Measurements from ENCODE around the gene CYLD.

The CYLD gene

DNA sequence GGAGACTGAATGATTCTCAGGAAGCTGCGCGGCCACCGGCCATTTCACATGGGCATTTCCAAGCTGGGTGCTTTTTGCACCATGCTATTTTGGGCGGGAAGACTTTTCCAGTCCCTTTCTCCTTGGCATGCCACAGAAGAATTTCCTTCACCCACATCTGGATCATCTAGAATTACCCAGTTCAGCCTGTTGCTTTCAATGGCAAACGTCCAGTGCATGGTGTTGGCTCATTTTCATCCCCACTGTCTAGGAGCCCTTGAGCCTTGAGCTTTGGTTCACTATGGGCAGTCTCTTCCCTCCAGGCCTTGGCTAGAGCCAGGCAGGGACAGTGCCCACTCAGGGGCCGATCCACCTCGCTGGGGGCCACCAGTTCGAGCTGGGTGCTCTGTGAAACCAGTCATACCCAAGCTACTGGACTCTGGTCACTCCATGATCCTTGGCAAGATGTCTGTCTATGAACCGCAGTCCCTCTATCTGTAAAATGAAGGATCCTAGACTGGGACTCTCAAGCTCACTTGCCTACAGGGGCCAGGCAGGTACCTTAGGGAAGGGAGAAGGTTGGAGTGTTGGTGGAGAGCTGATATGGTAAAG lies 71.1 kb downstream of the CYLD start:
- peaks cover 14 to 24% of the 10 kb centered on the region in 2 donors for H3K27me3 Mint-ChIP-seq
- H3K4me1 Mint-ChIP-seq (ENCODE audit: low read depth in 2 of 2): no peaks in the 10 kb centered on the region
- H3K27ac Mint-ChIP-seq: no peak overlapping the region
- H3K9me3 Mint-ChIP-seq: no peaks in the 10 kb centered on the region
- no peak for DNase-seq
- H3K4me3 Mint-ChIP-seq: no peak overlapping the region
- ATAC-seq (replicated peaks): no peak
- peaks cover 3% of the 10 kb centered on the region for H3K36me3 Mint-ChIP-seq (ENCODE audit: insufficient read depth)

DNA sequence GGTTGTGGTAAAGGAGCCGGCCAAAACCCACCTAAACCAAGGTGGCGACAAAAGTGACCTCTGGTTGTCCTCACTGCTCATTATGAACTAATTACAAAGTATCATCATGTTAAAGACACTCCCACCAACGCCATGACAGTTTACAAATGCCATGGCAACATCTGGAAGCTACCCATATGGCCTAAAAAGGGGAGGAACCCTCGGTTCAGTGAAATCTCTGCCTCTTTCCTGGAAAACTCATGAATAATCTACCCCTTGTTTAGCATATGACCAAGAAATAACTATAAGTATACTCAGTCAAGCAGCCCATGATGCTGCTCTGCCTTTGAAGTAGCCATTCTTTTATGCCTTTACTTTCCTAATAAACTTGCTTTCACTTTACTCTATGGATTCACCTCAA lies 72.2 kb downstream of the CYLD start:
- H3K4me1 Mint-ChIP-seq (ENCODE audit: low read depth in 2 of 2): no peaks in the 10 kb centered on the region
- no peak overlapping the region for H3K27ac Mint-ChIP-seq
- no peak overlapping the region for H3K4me3 Mint-ChIP-seq
- peaks cover 11 to 31% of the 10 kb centered on the region in 2 donors for H3K27me3 Mint-ChIP-seq
- no peaks in the 10 kb centered on the region for H3K9me3 Mint-ChIP-seq
- DNase-seq: no peak
- peaks cover 3% of the 10 kb centered on the region for H3K36me3 Mint-ChIP-seq (ENCODE audit: insufficient read depth)
- ATAC-seq (replicated peaks): no peak

DNA sequence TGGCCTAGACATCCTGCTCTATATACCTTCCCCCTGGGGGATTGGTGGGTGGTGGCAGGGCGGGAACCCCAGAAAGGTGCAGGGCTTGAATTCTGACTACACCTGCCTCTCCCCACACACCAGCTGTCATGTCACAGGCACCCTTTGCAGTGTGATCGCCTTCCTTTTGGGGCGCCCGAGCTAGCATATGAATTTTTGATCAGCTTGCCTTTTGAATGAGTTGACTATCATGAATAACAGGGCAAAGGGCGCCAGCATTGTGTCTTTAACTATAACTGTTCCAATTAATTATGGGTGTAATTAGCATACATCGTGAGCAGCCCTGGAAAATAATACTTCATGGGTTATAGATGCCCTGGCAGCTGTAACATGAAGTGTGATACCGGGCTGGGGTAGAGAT lies 72.7 kb downstream of the CYLD start:
- ATAC-seq (replicated peaks) (no peak), DNase-seq (no peak)
- no peaks in the 10 kb centered on the region for H3K4me1 Mint-ChIP-seq (ENCODE audit: low read depth in 2 of 2)
- H3K36me3 Mint-ChIP-seq (ENCODE audit: insufficient read depth): no peaks in the 10 kb centered on the region
- H3K9me3 Mint-ChIP-seq: no peaks in the 10 kb centered on the region
- H3K4me3 Mint-ChIP-seq: no peak overlapping the region
- no peak overlapping the region for H3K27ac Mint-ChIP-seq
- peaks cover 13 to 31% of the 10 kb centered on the region in 2 donors for H3K27me3 Mint-ChIP-seq

DNA sequence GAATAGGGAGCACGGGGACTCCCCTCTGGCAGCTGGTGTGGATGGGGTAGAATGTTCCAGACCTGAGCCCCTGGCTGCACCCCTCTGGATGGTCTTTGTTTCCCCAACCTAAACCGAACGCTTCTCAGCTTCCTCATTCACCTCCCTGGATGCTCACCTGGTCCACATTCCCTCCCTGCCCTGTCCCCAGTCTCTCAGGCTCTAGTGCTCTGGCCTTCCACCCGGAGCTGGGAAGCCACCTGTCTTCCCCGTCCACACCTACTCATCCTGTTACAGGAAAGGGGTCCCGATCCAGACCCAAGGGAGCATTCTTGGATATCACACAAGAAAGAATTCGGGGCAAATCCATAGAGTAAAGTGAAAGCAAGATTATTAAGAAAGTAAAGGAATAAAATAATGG lies 73.5 kb downstream of the CYLD start:
- no peaks in the 10 kb centered on the region for H3K9me3 Mint-ChIP-seq
- no peak overlapping the region for H3K4me3 Mint-ChIP-seq
- DNase-seq: no peak
- H3K27ac Mint-ChIP-seq: no peak overlapping the region
- H3K36me3 Mint-ChIP-seq (ENCODE audit: insufficient read depth): no peaks in the 10 kb centered on the region
- peaks cover 17 to 31% of the 10 kb centered on the region in 2 donors for H3K27me3 Mint-ChIP-seq
- H3K4me1 Mint-ChIP-seq (ENCODE audit: low read depth in 2 of 2): no peaks in the 10 kb centered on the region
- no peak for ATAC-seq (replicated peaks)

DNA sequence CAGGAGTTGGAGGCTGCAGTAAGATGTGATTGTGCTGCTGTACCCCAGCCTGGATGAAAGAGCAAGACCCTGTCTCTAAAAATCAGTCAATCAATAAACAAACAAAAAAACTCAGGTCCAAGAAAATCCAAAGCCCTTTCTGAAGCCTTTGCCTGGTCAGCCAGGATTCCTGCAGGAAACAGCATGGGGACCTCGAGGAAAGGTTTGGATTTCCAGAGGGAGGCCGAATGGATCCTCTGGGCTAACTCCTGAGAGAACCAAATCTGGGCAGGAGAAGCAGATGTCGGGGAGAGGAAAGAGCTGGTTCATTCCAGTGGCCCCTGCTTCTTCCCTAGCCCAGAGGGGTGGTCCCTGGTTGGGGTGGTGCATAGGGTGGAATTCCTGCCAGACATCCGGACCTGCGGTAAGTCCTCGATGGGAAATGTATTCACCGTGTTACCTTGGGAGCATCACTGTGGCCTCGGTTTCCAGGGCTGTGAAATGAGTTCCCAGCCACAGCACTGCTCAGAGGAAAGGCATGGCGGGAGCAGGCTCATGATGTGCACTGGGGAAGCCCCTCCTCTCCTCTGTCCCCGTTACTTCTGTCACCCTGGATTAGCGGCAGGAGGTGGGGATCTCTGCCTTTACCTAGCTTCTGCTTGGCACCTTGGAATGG lies 75.1 kb downstream of the CYLD start:
- ATAC-seq (replicated peaks) (no peak), DNase-seq (no peak)
- H3K4me3 Mint-ChIP-seq: no peak overlapping the region
- H3K9me3 Mint-ChIP-seq: no peaks in the 10 kb centered on the region
- no peaks in the 10 kb centered on the region for H3K36me3 Mint-ChIP-seq (ENCODE audit: insufficient read depth)
- no peak overlapping the region for H3K27ac Mint-ChIP-seq
- H3K4me1 Mint-ChIP-seq (ENCODE audit: low read depth in 2 of 2): no peaks in the 10 kb centered on the region
- H3K27me3 Mint-ChIP-seq: peaks cover 17 to 31% of the 10 kb centered on the region in 2 donors

DNA sequence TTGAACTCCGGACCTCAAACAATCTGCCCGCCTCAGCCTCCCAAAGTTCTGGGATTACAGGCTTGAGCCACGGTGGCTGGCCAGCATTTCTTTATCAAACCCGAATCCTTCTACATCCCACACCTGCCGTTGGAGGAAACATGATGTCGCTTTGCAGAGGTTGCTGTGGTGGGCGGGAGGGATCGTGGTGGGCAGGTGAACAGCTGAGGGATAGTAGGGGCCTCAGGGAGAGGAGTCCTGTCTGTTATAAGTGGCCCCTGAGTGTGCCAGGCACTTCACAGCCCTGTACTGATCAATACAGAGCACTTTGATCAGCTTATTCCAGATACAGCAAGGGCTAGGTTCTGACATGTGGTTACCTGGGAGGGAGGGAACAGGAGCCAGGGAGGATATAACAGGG lies 76.5 kb downstream of the CYLD start:
- no peaks in the 10 kb centered on the region for H3K4me1 Mint-ChIP-seq (ENCODE audit: low read depth in 2 of 2)
- H3K4me3 Mint-ChIP-seq: no peak overlapping the region
- H3K36me3 Mint-ChIP-seq (ENCODE audit: insufficient read depth): no peaks in the 10 kb centered on the region
- H3K27ac Mint-ChIP-seq: peak overlapping the region in 1 of 2 donors; percentile 39
- peaks cover 17 to 40% of the 10 kb centered on the region in 2 donors for H3K27me3 Mint-ChIP-seq
- H3K9me3 Mint-ChIP-seq: no peaks in the 10 kb centered on the region
- ATAC-seq (replicated peaks): no peak
- DNase-seq: no peak

DNA sequence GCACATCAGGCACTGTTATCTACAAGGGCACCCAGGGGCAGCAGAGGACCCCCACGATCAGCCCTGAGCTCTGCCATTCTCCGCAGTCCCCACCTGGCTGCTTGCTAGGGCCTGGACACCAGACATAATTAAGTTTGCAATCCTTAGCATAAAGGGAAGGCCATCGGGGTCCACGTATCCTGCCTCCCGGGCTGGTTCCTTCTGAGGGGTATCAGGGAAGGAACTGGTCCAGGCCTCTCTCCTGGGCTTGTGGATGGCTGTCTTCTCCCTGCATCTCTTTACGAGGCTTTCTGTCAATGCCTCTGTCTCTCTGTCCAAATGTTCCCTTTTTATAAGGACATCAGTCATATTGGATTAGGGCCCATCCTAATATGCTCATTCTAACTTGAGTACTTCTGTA lies 77.8 kb downstream of the CYLD start:
- no peak overlapping the region for H3K4me3 Mint-ChIP-seq
- DNase-seq: no peak

DNA sequence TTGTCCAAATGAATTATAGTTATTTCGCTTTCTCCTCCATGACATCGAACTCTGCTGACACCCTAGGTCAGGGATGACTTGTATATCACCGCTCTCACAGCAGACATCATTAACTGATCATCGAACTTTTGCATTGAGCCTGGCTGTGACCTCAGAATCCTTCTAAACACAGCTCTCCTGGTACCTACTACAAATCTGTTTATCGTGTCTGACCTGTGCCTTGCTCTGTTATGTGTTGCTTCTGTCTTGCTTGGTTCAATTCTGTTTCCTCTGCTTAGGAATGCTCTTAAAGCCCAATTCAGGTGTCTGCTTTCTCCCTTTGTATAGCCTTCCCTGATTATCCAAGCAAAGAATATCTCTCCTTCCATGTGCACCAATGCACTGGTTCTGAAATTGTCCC lies 78.3 kb downstream of the CYLD start:
- Mint-ChIP-seq H3K9me3 (no peaks in the 10 kb centered on the region), H3K36me3 (ENCODE audit: insufficient read depth) (no peaks in the 10 kb centered on the region), H3K4me1 (ENCODE audit: low read depth in 2 of 2) (no peaks in the 10 kb centered on the region), H3K27ac (no peak overlapping the region), H3K4me3 (no peak overlapping the region), H3K27me3 (peaks cover 28 to 52% of the 10 kb centered on the region in 2 donors)
- ATAC-seq (replicated peaks) (no peak), DNase-seq (no peak)

More for the DNA sequence above, 77.8 kb downstream of the CYLD start:
- no peak for ATAC-seq (replicated peaks)
- no peak overlapping the region for H3K27ac Mint-ChIP-seq
- H3K4me1 Mint-ChIP-seq (ENCODE audit: low read depth in 2 of 2): no peaks in the 10 kb centered on the region
- no peaks in the 10 kb centered on the region for H3K9me3 Mint-ChIP-seq
- H3K27me3 Mint-ChIP-seq: peaks cover 27 to 48% of the 10 kb centered on the region in 2 donors
- no peaks in the 10 kb centered on the region for H3K36me3 Mint-ChIP-seq (ENCODE audit: insufficient read depth)

DNA sequence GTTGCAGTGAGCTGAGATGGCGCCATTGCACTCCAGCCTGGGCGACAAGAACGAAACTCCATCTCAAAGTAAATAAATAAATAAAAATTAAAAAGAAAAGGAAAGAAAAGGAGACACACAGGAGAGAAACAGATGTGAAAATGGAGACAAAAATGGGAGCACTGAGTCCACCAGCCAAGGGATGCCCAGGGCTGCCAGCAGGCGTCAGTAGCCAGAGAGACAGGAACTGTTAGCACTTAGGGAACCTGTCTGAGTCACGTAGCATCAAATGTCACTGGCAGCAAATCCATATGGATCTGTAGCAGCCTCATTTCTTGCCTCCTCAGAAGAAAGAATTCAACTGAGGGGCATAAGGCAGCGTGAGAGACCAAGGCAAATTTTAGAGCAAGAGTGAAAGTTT lies 79.7 kb downstream of the CYLD start:
- H3K4me3 Mint-ChIP-seq: no peak overlapping the region
- no peaks in the 10 kb centered on the region for H3K4me1 Mint-ChIP-seq (ENCODE audit: low read depth in 2 of 2)
- H3K36me3 Mint-ChIP-seq (ENCODE audit: insufficient read depth): no peaks in the 10 kb centered on the region
- no peak for DNase-seq
- no peak overlapping the region for H3K27ac Mint-ChIP-seq
- H3K27me3 Mint-ChIP-seq: peaks cover 20 to 44% of the 10 kb centered on the region in 2 donors
- no peaks in the 10 kb centered on the region for H3K9me3 Mint-ChIP-seq
- no peak for ATAC-seq (replicated peaks)

DNA sequence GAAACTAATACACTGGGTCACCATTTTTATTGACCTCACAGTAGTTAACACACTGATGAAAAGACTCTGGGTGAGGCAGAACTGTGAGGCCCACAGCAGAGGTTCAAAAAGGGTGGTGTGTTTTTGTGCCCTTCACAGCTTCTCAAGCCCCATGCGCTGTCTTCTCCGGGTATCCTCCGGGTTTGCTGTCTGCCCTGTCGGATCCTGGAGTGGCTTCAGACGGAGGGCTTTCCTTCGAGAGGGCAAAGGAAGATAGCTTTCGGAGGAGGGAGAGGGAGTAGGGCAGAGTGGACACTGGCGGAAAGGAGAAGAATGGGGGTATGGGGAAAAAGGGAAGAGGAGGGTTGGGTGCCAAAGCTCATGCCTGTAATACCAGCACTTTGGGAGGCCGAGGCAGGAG lies 80.8 kb downstream of the CYLD start:
- no peak for ATAC-seq (replicated peaks)
- DNase-seq: no peak
- H3K27me3 Mint-ChIP-seq: peaks cover 22 to 36% of the 10 kb centered on the region in 2 donors
- no peak overlapping the region for H3K27ac Mint-ChIP-seq
- no peaks in the 10 kb centered on the region for H3K9me3 Mint-ChIP-seq
- no peak overlapping the region for H3K4me3 Mint-ChIP-seq
- H3K4me1 Mint-ChIP-seq (ENCODE audit: low read depth in 2 of 2): no peaks in the 10 kb centered on the region
- H3K36me3 Mint-ChIP-seq (ENCODE audit: insufficient read depth): no peaks in the 10 kb centered on the region

DNA sequence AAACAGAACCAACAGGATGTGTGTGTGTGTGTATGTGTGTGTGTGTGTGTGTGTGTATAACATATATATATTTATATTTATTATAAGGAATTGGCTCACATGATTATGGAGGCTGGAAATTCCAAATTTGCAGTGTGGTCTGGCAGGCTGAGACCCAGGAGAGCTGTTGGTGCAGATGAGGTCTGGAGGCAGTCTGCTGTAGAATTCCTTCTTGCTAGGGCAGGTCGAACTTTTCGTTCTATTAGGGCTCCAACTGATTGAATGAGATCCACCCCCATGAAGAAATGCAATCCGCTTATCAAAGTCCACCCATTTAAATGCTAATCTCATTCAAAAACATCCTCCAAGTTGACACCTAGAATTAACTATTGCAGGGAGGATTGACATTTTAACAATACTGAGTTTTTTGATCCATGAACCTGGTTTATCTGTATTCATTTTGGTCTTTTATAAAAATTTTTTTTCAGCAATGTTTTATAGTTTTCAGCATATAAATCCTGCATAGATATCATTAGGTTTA lies 85.0 kb downstream of the CYLD start:
- DNase-seq (no peak), ATAC-seq (replicated peaks) (no peak)
- Mint-ChIP-seq H3K27ac (no peak overlapping the region), H3K27me3 (peaks cover 32 to 53% of the 10 kb centered on the region in 2 donors), H3K36me3 (ENCODE audit: insufficient read depth) (no peaks in the 10 kb centered on the region), H3K9me3 (peaks cover 0 to 6% of the 10 kb centered on the region in 2 donors), H3K4me1 (ENCODE audit: low read depth in 2 of 2) (peaks cover 0 to 1% of the 10 kb centered on the region in 2 donors), H3K4me3 (no peak overlapping the region)

DNA sequence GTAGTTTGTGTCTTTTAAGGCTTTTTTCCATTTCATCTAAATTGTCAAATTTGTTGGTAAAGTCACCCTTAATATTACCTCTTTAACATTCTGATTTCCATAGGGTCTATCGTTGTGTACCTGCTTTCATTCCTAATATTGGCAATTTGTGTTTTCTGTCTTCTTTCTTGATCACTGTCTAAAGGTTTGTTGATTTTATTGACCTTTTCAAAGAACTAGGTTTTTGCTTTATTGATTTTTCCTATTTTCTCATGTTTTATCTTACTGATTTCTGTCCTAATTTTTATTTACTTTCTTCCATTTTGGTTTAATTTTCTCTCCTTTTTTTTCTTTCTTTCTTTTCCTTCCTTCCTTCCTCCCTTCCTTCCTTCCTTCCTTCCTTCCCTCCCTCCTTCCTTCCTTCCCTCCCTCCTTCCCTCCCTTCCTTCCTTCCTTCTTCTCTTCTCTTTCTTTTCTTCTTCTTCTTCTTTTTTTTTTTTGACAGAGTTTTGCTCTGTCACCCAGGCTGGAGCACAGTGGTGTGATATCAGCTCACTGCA lies 86.3 kb downstream of the CYLD start:
- peak overlapping the region in 1 of 2 donors; percentile 10 for H3K27ac Mint-ChIP-seq
- H3K27me3 Mint-ChIP-seq: peaks cover 35 to 44% of the 10 kb centered on the region in 2 donors
- no peaks in the 10 kb centered on the region for H3K36me3 Mint-ChIP-seq (ENCODE audit: insufficient read depth)
- ATAC-seq (replicated peaks) (no peak), DNase-seq (no peak)
- H3K4me1 Mint-ChIP-seq (ENCODE audit: low read depth in 2 of 2): peaks cover 0 to 1% of the 10 kb centered on the region in 2 donors
- H3K4me3 Mint-ChIP-seq: no peak overlapping the region
- peaks cover 0 to 6% of the 10 kb centered on the region in 2 donors for H3K9me3 Mint-ChIP-seq

DNA sequence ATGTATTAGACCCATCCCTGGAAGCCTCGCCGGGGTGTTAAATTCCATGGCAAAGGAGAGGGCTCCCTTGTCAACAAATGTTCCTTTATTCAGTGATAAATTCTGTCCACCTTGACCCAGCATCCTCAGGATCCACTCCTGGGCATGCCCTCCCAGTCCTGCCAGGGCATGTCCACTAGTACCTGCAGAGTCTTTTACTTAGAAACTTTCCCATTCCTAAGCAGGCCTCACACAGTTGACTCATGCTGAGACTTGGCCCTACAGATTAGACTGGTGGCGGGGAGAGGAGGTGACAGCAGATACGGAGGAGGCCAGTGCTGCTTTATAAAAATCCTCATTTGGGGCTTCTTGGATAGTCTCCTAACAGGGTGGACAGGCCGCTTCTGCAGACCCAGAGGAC lies 88.8 kb downstream of the CYLD start:
- H3K9me3 Mint-ChIP-seq: peaks cover 0 to 6% of the 10 kb centered on the region in 2 donors
- no peak overlapping the region for H3K27ac Mint-ChIP-seq
- ATAC-seq (replicated peaks) (no peak), DNase-seq (no peak)
- no peaks in the 10 kb centered on the region for H3K36me3 Mint-ChIP-seq (ENCODE audit: insufficient read depth)
- H3K4me1 Mint-ChIP-seq (ENCODE audit: low read depth in 2 of 2): peaks cover 0 to 1% of the 10 kb centered on the region in 2 donors
- H3K27me3 Mint-ChIP-seq: peaks cover 45 to 50% of the 10 kb centered on the region in 2 donors
- no peak overlapping the region for H3K4me3 Mint-ChIP-seq

DNA sequence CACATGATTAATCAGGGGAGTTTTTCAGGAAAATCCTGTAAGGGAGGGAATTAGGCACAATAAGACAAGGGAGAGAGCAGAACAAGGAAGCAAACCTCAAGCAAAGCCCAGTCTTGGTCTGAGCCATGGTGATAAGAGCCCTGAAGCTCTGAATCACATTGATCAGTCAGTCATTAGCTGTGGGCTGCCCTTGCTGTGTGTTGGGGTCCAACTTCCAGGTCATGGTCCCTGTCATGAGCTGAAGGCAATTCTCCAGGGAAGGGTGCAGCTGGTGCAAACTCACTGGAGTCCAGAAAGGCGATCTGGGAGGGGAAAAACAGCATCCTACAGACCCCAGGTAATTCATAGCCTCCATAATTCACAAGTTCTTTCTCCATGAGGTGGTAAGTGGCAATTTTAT lies 89.9 kb downstream of the CYLD start:
- peaks cover 0 to 1% of the 10 kb centered on the region in 2 donors for H3K4me1 Mint-ChIP-seq (ENCODE audit: low read depth in 2 of 2)
- peaks cover 45 to 59% of the 10 kb centered on the region in 2 donors for H3K27me3 Mint-ChIP-seq
- peaks cover 0 to 6% of the 10 kb centered on the region in 2 donors for H3K9me3 Mint-ChIP-seq
- no peak overlapping the region for H3K27ac Mint-ChIP-seq
- no peak overlapping the region for H3K4me3 Mint-ChIP-seq
- no peaks in the 10 kb centered on the region for H3K36me3 Mint-ChIP-seq (ENCODE audit: insufficient read depth)
- DNase-seq: no peak
- ATAC-seq (replicated peaks): no peak

Data from effector memory CD8-positive, alpha-beta T cell (primary cell).